Measurements from ENCODE around the gene RGL1.

GRCh38 chr1:183977717-183978116, 172.8 kb downstream of the RGL1 start:
- TF ChIP-seq CTCF (conservative IDR thresholded peaks at IDR 0.05) (no peak), ZFX (IDR thresholded peaks at IDR 0.05) (no peak)
